IPS-18c (cell line): Measurements from ENCODE around the gene UBN2.
"Not testable (repeated sequence)": the region's sequence is repeated elsewhere in the genome, so short reads cannot be mapped to it uniquely, and the experiment has no call there.

Source experiments
- H3K4me3 ChIP-seq: 2 replicates; pipeline ENCODE4 v1.7.0; 2013; ENCODE audit warnings: low read depth, mild to moderate bottlenecking, low read length, moderate library complexity; ENCODE audit not compliant: insufficient read depth
- H3K9me3 ChIP-seq: one replicate; pipeline ENCODE4 v1.6.1; 2013; ENCODE audit warnings: mild to moderate bottlenecking, low read length, moderate library complexity; ENCODE audit not compliant: control insufficient read depth, insufficient read depth

UBN2 gene

DNA sequence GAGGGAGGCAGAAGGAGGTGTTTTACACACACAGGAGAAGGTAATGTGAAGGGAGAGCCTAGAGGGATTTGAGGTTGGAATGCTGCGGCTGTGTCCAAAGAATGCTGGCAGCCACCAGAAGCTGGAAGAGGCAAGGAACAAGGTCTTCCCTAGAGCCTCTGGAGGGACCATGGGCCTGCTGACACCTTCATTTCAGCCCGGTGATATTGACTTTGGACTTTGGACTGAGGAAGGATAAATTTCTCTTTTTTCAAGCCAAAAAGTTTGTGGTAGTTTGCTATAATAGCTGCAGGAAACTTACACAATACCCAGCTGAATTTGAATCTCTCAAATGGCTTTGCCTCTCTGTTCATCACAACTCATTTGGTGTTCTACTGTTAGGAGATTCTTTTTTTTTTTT is 34.6 kb downstream of the UBN2 start:
- Histone ChIP-seq H3K9me3 (peaks cover 2% of the 10 kb centered on the region), H3K4me3 (no peak overlapping the region)

DNA sequence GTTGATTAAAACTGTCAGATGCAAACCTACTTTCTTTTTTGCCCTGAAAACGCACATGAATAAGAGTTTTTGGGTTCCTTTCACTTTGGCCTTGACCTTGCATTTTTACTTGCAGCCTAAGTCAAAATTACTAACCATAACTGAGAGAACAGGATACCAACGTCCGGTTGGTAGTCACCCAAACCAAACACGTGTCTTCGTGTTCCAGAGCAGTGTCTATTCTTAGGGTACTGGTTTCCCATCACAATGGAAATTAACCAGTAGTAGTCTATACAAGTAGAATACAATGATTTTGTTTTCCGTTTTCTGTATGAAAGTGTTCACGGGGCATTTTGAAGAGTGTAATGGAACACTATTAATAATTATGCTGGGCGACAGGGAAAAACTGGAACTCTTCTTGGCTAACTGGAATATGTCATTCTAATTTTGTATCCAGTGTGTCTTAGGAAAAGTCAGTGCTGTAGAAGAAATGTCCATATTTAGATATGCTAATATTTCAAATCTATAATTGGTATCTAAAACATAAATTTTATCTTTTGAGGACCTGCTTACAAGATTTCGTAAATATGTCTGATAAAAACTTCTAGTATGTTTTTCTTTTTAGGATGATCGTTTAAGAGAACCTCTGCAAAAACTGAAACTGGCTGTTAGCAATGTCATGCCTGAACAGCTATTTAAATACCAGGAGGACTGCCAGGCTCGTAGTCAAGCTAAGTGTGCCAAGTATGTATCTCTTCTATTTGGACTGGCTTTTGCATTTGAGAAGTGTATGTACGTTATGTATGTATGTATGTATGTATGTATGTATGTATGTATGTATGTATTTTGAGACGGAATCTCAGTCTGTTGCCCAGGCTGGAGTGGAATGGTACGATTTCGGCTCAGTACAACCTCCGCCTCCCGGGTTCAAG is 40.9 kb downstream of the UBN2 start:
- Histone ChIP-seq H3K4me3 (no peak overlapping the region), H3K9me3 (peaks cover 2% of the 10 kb centered on the region)

DNA sequence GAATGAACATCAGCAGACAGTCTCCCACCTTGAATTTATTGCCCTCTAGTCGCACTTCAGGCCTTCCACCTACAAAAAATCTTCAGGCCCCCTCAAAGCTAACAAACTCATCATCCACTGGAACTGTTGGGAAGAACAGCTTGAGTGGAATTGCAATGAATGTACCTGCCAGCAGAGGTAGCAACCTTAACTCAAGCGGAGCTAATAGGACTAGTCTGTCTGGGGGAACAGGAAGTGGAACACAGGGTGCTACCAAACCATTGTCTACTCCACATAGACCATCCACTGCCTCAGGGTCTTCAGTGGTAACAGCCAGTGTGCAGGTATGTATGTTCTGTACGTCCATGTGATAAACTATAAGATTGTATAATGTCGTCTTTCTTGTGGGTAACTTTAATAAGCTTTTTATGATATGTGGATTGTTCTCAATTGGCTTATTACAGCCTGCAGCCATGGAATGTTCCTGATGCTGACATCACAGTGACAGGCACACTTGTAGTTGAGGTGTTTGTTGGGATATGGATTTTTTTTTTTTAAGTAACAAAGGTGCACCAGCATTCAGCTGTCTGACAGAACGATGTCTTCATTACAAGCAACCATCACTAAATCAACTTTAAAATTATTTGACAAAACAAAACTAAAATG is 53.3 kb downstream of the UBN2 start:
- H3K4me3 ChIP-seq, result no peak overlapping the region
- H3K9me3 ChIP-seq, result no peaks in the 10 kb centered on the region

DNA sequence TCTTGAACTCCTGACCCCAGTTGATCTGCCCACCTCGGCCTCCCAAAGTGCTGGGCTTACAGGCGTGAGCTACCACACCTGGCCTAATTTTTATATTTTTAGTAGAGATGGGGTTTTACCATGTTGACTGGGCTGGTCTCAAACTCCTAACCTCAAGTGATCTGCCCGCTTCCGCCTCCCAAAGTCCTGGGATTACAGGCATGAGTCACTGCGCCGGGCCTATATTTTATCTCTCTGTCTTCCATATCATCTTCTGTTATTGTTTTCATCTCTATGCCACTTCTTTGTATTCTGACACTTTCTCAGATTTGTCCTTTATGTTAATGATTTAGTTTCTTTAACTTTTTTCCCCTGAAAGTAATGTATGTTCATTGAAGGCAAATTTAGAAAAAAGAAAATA is 55.1 kb downstream of the UBN2 start:
- Histone ChIP-seq H3K9me3 (no peaks in the 10 kb centered on the region), H3K4me3 (no peak overlapping the region)

DNA sequence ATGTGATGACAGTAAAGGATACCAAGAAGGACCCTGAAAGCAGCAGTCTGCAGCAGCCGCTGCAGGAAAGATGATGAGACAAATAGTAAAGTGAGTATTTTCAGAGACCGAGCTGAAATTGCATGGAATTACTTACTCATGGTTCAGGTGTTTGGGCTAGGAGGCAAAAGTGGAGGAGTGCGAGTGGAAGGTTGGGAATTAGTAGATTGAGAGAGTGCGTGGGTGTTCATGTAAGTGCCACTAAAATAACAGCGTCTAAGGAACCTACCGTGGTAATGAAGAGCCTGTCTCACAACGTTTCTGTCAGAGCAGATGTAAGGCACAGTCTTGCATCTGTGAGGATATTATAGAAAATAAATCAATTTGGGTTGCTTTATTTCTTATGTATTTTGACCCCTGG is 61.8 kb downstream of the UBN2 start:
- Histone ChIP-seq H3K9me3 (no peaks in the 10 kb centered on the region), H3K4me3 (no peak overlapping the region)

DNA sequence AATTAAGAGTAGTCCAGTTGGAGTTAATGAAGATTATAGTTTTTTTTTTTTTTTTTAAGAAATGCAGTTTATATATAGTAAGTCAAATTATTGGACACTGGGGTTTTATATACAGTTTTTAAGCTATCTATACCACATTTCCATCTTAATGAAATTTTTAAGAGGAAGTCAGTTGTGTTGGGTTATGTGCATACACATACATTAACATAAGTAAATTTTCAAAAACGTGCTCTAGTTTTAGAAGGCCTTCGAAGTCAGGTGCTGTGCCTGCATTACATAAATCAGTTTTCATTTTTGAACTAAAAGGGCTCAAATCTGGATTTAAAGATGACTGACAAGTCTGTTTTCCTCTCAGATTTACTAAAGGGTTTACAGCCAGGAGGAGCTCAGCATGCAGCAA is 62.5 kb downstream of the UBN2 start:
- H3K9me3 ChIP-seq, result no peaks in the 10 kb centered on the region
- H3K4me3 ChIP-seq, result no peak overlapping the region

DNA sequence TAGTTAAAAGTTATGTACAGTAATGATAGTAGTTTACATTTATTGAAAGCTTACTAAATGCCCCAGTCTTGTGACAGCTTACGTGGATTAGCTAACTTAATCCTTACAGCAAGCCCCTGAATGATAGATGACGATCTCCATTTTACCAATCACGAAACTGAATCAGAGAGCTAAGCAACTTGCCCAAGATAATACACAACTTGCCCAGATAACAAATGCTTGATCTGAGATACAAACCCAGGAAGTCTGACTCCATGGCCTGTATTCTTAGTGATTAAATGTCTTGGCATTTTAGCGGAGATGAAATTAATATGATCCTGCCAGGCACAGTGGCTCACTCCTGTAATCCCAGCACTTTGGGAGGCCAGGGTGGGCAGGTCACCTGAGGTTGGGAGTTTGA is 63.2 kb downstream of the UBN2 start:
- Histone ChIP-seq H3K9me3 (no peaks in the 10 kb centered on the region), H3K4me3 (no peak overlapping the region)

DNA sequence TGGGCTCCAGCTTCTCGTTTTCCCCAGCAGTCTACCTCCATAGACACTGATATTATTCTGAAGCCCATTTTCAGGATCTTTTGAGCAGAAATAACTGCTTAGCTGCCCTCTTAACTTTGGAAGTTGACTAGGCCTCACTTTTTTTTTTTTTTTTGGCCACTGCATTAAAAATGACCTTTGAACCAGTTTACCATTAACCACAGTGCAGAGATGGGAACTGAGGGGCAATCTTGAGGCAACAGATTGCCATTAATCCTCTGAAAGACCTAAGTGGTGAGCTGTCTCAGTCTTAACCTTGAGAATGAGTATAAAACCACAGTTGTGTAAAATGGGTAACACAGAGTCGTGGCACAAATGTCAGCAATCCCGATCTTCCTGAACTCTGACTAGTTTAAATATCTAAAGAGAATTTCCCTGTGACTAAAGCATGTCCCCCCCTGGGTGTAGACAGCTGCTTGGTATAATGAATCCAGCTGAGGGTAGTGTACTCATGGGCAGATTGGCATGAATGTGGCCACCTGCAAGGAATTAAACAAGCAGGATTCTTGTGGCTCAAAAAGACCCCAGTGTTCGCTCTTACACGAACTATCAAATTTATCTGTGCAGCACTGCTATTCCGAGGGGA is 64.0 kb downstream of the UBN2 start:
- Histone ChIP-seq H3K4me3 (no peak overlapping the region), H3K9me3 (no peaks in the 10 kb centered on the region)

DNA sequence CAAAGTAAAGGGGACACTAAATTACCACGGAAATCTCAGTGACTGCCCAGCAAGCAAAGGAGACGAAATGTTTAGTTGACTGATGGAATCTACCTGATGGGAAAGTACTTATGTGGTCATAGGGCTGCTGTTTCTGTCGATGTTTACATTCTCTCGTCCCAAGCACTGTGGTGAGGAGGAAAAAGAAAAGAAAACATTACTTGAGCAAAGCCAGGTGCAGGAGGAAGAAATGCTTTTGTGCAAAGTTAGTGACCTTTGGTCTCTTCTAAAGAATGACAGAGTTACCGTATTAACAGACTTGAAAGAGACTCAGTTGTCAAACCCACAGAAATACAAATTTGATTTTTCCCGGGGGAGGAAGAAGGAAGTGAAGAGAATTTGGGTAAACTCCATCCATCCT is 66.8 kb downstream of the UBN2 start:
- Histone ChIP-seq H3K9me3 (no peaks in the 10 kb centered on the region), H3K4me3 (no peak overlapping the region)

DNA sequence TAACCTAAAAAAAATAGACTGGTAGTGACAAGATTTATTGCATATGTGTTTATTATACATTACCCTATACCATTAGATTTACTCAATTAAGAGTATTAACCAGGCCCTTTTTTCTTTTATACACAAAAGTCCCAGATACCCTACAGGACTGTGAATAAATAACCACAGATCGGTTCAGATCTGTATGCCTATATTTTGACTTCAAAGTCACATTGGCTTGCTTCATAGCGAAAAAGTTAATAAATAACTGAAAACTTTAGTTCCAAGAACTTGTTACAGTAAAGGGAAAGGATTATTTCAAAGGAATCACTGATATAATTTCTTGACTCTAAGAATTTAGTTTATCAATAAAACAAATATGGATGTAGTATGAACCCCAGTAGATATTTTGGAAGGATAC is 68.3 kb downstream of the UBN2 start:
- Histone ChIP-seq H3K4me3 (no peak overlapping the region), H3K9me3 (no peaks in the 10 kb centered on the region)

DNA sequence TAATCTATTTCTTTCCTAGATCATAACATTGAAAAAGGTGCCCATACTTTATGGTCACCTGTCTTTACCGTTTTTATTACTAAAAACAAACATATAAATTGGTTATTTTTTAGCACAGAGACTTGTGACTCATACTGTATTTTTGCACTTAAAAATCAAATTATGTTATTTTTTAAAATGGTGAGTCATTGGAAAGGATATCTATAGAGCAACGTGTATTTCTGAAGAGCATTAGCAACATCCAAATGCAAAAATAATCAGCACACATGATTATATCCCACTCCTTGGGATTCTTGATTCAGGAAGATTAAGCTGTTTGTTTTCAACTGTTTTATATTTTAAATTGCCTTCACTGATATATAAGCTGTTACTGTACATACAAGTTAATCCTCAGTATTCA is 69.4 kb downstream of the UBN2 start:
- Histone ChIP-seq H3K9me3 (no peaks in the 10 kb centered on the region), H3K4me3 (no peak overlapping the region)

DNA sequence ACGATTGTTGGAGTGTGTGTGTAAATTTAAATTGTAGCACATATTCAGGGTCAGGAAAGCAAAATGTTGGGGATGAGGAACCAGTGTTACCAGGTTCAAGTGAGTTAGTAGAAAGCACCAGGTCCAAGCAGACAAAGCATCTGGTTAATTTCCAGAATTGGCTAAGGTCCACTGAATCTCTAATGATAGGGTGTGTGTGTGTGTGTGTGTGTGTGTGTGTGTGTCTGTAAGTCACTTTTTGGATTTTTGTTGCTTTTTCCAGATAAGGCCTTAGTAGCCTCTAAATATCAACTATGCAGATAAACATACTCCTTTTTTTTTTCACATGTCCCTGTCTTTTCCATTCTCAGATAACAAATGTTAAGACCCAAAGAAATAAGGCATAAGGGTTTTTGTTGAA is 73.5 kb downstream of the UBN2 start:
- no peaks in the 10 kb centered on the region for H3K9me3 ChIP-seq
- no peak overlapping the region for H3K4me3 ChIP-seq

DNA sequence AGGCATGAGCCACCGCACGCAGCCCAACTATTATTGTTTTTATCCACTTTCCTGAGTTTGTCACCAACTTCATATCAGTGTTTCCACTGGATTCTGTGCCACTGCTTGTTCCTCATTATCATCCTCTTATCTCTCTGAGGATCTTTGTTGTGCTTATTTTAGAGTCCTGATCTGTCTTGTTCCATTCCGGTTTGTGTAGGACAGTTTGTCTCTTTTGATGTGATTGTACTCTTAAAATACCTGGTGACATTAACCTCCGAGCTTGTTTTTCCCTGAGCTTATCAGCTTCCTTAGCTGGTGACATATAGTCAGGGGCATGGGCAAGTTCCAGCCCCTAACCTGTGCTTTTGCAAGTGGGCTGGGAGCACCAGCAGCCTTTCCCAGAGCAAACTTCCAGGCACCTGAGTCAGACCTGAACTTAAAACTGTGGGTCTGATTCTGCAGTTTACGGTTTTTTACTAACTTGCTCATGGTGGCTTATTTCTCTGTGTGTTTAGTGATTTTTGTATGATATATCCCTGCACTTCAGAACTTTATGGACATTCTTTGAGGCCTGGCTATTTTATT is 87.0 kb downstream of the UBN2 start:
- no peak overlapping the region for H3K4me3 ChIP-seq

DNA sequence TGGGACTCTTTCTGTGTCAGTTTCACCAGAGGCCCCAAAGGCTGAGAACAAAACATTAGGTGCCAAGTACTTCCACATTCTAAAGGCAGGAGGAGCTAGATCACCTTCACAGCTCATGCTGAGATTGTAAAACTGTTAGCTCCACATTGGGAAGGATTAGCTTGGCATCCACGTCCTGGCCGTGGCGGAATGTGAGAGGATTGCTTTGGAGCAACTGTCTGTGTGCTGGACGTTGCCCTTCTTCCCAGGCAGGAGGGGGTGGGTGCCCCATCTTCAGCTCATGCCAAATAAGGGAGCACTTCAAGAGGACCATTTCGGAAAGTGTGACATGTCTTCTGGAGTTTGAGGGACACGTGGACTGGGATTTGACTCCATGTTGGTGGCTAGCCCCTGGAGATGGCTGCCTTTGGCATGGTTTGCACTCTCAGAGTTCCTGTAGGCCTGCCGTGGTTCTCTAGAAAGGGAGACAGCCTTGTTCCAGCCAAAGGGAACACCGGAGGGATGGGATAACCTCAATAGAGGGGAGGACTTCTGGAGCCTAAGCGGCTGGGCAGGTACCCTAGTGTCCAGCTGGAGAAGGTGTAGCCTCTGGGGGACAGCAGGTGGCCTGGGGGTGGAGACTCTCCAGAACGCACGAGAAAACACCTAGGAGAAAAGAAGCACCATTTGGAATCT is 90.2 kb downstream of the UBN2 start:
- Histone ChIP-seq H3K4me3 (no peak overlapping the region), H3K9me3 (no peaks in the 10 kb centered on the region)

More for the DNA sequence above, 87.0 kb downstream of the UBN2 start:
- no peaks in the 10 kb centered on the region for H3K9me3 ChIP-seq

DNA sequence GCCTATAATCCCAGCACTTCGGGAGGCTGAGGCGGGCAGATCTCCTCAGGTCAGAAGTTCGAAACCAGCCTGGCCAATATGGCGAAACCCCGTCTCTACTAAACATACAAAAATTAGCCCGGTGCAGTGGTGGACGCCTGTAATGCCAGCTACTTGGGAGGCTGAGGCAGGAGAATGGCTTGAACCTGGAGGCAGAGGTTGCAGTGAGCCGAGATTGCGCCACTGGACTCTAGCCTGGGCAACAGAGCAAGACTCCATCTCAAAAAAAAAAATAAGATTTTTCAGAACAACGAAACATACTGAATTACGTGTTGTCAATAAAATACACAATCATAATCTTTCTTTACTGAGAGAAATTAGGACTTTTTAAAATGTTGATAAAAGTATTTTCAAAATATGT is 93.7 kb downstream of the UBN2 start:
- not testable (repeated sequence) for H3K4me3 ChIP-seq, H3K9me3 ChIP-seq

DNA sequence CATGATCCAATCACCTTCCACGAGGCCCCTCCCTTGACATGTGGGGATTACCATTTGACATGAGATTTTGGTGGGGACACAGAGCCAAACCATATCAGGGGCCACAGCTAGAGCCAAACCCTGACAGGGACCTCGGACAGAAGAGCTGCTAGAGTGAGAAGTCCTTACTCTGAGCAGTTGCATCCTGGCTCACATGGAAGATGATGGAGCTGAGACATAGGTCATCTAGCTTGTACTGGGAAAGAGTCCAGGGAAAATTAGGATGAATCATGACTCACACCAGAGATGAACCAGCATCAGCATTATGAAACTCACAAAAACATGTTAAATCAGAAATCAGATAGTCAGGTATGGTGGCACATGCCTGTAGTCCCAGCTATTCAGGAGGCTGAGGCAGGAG is 97.3 kb downstream of the UBN2 start:
- Histone ChIP-seq H3K9me3 (no peaks in the 10 kb centered on the region), H3K4me3 (no peak overlapping the region)

DNA sequence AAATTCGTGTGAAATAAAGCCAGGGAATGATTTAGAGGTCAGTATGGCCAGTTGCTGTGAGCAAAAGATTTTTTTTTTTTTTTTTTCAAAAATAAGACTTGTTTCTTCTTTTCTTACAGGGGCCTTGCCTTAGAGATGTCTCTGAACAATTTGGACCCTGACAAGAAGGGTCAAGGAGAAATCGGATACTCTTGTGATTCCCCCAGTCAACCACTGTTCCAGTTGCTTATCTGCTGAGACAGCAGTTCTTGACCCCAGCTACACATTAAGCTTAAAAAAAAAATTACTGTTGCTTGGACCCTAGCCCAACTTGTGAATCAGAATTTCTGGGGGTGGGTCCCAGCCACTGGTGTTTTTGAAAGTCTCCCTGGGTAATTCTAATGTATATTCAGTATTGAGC is 98.1 kb downstream of the UBN2 start:
- H3K9me3 ChIP-seq, result no peaks in the 10 kb centered on the region
- no peak overlapping the region for H3K4me3 ChIP-seq
